ENCODE results near the gene CEP112. TPM values are rescaled to one million over a fixed set of nuclear protein-coding genes. Genes with fewer than 3 reads are reported as not detected.
A peak's percentile ranks its signal among the peaks of the same experiment; 100 is the strongest.

The CEP112 gene
- polyA plus RNA-seq, 12 donors: 7.2 to 23.3 (median 18.0) TPM; not detected in 1

GRCh38 chr17:66076546-66077190 lies 115.3 kb downstream of the CEP112 start:
- no peak for DNase-seq

GRCh38 chr17:66073384-66073783 lies 118.5 kb downstream of the CEP112 start:
- no peak for DNase-seq

GRCh38 chr17:66063686-66064085 lies 128.2 kb downstream of the CEP112 start:
- DNase-seq: no peak

DNA sequence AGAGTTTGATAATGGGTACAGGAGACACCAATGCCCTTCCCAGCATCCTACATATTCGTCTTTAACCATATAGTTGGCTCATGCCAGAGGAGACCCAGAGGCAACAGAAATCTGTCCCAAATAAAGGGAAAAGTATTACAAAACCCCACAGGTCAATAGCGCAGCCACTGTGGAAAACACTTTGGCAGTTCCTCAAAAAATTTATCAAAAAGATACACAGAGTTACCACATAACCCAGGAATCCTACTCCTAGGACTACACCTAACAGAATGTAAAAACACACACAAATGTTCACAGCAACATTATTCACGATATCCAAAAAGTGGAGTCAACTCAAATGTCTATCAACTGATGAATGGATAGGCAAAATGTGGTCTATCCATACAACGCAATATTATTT lies 135.8 kb downstream of the CEP112 start:
- DNase-seq: no peak

GRCh38 chr17:66054242-66054641 lies 137.7 kb downstream of the CEP112 start:
- DNase-seq: no peak

DNA sequence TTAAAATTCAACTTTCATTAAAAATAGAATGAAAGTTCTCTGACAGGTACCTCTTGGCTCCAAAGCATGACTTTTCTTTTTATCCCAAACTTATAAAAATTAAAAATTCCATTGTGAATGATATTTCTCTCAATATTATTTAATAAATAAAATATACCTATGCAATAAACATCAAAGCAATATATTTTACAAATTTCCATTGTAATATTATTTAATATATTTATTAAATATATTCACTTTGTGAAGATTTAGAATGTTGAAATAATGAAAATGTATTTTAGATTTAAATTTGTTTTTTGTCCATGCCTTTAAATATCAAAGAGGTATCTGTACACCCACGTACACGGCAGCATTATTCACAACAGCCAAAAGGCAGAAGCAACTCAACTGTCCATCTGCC lies 147.8 kb downstream of the CEP112 start:
- no peak for DNase-seq

DNA sequence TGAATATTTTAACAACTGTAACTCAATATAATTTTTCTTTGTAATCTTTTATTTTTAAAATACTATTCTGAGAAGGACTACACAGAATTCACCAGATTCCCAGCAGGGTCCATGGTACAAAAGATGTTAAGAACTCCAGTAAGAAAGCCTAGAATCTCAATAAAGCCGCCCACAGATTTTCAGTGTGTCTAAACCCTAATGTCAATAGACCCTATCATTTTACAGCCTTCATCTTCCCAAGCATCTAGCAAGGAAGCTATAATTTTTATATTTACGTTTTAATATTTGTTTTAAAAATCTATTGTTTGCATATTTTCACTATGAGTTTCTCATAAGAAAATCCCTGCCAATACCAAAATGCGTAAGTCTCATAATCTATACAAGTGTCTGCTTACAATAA lies 148.5 kb downstream of the CEP112 start:
- no peak for DNase-seq

- no peak for DNase-seq
Observed at GRCh38 chr17:66040402-66040801, 151.5 kb downstream of the CEP112 start.

DNA sequence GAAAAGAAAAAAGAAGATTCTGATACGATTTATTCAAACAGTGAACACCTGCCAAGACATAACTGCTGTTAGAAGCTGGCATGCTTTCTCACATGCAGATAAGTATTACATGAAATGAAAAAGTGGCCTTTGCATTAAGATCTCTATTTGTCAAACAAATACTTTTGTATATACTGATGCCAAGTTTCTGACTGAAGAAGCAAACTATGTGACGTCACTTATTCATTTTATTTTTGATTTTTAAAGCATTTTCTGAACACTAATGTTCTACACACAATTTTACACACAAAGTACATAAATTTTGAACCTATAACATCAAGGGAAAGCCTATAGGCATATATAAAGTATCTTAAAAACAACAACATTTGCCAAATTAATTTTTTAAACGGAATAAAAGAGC lies 153.8 kb downstream of the CEP112 start:
- DNase-seq: no peak

DNA sequence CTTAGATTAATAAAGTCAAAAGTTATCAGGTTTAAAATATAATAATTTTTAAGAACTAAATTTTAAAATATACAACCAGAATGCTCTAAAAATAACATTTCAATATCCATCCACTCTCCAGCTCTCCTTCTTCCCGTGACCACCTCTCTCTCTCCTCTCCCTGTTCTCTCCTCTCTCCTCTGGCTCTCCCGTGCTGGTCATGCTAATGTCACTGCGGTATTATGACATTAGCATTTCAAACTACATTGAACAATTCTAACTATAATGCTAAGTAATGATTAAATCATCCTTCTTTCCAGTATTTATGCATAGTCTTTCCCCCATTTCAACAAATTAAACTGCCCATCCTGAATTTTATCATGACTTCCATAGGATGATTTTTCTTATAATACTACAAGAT lies 154.7 kb downstream of the CEP112 start:
- DNase-seq: no peak

DNA sequence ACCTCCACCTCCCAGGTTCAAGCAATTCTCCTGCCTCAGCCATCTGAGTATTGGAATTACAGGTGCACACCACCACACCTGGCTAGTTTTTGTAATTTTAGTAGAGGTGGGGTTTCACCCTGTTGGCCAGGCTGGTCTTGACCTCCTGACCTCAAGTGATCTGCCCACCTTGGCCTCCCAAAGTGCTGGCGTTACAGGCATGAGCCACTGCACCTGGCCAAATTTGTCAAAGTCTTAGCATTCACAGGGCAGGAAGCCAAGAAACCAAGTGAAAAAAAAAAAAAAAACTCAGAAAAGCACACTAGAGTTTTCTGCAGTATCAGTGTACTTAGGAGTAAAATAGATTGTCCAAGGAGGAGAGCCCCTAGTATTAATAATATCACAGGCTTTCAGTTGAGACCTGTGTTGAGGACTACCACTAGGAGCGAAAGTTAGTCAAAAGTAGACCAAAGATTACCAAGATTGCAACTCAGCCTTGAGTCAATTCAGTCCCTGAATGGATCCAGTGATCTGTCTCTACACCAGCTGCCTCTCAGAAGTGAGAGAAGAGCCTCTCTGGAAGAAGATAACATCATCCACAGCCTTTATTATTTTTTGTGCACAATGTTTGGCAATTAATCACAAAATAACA lies 159.7 kb downstream of the CEP112 start:
- no peak for DNase-seq

GRCh38 chr17:66025551-66025950 lies 166.4 kb downstream of the CEP112 start:
- DNase-seq: no peak

DNA sequence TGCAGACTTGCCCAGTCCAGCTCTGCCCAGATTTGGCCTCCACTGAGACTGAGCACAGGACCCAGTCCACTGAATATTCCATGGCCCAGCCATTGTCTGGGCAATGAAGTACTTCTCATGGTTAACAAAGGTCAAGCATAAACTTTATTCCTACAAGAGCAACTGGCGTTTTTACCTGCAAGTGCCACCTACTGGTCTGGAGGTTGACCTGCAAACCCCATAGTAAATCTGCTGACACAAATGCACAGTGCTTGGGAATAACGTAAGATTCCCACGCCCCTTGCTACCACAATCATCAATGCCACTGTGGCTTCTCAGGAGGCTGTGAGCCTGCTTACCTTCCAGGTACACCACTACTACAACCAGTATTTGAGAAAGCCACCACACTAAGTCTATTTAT lies 170.2 kb downstream of the CEP112 start:
- DNase-seq: no peak

DNA sequence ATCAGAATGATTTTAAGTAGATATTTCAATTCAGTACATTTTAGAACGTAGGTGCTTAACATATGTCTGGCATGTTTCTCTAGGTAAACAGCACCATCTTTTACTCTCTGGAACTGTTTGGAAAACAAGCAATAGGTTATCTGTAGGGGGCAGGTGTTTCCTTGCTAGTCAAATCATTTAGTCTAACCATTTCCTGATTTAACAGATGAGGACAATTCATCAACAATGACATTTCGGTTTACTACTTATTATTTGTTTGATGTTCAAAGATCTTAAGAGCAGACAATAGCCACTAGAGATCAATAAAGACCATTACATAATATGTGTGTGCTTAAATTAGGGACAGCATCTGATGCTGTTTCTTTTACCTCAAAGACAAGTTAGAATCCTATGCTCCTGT lies 173.1 kb downstream of the CEP112 start:
- DNase-seq: no peak

DNA sequence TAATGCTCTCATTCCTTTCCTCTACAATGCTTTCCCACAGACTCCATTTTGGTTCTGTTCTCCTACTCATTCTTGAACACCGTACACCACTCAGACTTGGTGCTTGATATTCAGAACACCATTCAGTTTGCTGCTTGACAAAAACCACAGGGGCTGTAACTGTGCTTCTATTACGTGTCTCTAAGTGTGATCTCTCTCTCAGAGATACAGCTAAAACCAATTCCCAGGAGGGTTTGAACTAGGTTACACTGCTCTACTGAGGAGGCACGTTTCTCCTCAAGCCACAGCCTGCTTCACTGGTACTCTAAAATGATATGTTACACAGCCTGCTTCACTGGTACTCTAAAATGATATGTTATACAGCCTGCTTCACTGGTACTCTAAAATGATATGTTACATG lies 175.7 kb downstream of the CEP112 start:
- DNase-seq: no peak

DNA sequence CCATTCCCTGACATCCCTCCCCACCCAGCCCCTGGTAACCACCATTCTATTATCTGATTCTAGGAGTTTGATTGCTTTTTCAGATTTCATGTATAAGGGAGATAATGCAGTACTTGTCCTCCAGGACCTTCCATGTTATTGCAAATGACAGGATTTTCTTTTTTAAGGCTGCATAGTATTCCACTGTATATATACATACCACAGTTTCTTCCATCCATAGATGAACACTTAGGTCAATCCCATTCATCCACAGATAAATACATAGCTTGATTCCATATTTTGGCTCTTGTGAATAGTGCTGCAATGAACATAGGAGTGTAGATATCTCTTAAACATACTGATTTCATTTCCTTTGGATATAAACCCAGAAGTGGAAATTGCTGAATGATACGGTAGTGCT lies 183.3 kb downstream of the CEP112 start:
- DNase-seq: no peak

DNA sequence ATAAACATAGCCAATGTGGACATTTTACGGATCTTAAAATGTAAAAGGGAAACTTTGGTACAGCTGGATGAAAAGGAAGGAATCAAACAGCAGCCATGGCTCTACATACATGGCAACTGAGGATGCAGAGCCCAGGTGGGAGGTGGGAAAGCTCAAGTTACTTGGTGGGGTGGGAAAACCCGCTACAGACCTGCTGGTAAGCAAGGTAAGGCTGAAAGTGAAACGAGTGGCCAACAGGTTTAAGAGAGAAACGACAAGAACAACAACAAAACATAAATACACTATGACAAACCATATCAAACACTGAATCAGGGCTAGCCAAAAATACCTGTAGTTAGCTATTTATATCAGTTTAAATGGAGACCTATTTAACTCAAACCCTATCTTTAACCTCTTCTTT lies 185.3 kb downstream of the CEP112 start:
- DNase-seq: no peak

DNA sequence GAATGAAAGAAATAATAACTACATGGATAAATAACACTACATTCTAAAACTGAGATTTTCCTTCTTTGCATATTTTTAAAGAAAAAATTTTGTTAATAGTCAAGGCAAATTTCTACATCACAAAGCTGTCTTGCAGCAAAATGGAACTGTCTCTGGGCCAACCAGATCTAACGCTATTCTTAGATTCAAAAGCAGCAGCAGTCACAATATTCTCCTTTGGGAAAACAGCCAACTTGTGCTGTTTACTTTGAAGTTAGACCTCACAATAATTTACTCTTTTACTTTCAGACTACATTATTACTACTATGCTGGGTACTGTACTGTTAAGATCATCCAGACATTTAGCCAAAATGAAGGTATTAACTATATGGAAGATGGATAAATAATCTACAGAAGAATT lies 189.1 kb downstream of the CEP112 start:
- DNase-seq: peak; percentile 25

GRCh38 chr17:66002063-66002585 lies 189.8 kb downstream of the CEP112 start:
- DNase-seq: no peak

- DNase-seq: no peak
Observed at GRCh38 chr17:66000216-66000615, 191.7 kb downstream of the CEP112 start.

GRCh38 chr17:65998675-65999074 lies 193.3 kb downstream of the CEP112 start:
- no peak for DNase-seq

GRCh38 chr17:65994679-65995078 lies 197.3 kb downstream of the CEP112 start:
- DNase-seq: no peak

- no peak for DNase-seq
Observed at GRCh38 chr17:65994114-65994513, 197.8 kb downstream of the CEP112 start.

GRCh38 chr17:65990593-65990992 lies 201.3 kb downstream of the CEP112 start:
- no peak for DNase-seq
